Fibroblast of mammary gland (primary cell): ENCODE results near the gene CYP2A7.
"Not testable (repeated sequence)": the region's sequence is repeated elsewhere in the genome, so short reads cannot be mapped to it uniquely, and the experiment has no call there.

Experiments used
- DNase-seq: peaks from one replicate; pipeline ENCODE4 v3.0.0-alpha.2; 2010; ENCODE audit warnings: low read depth
- H3K4me3 ChIP-seq: 2 replicates; pipeline ENCODE4 v1.5.1; 2011; ENCODE audit warnings: low read depth, mild to moderate bottlenecking, low read length, moderate library complexity; ENCODE audit not compliant: control insufficient read depth
- TF ChIP-seq, protein P1 (sequence below): conservative IDR thresholded peaks from 2 replicates; pipeline ENCODE4 v1.5.1; 2011; ENCODE audit warnings: low read depth, low read length, inconsistent platforms; ENCODE audit not compliant: control insufficient read depth, insufficient read depth

The CYP2A7 gene

DNA sequence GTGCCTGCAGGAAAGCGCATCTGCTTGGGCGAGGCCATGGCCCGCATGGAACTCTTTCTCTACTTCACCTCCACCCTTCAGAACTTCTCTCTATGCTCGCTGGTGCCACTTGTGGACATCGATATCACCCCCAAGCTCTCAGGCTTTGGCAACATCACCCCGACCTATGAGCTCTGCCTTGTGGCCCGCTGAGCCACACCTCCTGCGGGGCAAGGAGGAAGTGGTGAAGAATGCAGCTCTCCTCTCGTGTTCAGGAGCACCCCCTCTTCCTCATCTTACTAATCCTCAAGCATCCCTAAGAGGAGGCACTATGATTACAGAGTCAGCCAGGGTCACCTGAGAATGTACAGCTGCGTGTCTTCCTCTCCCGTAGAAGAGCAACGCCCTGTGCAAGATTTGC is 17.9 kb upstream of the CYP2A7 start:
- not testable (repeated sequence) for DNase-seq, H3K4me3 ChIP-seq

DNA sequence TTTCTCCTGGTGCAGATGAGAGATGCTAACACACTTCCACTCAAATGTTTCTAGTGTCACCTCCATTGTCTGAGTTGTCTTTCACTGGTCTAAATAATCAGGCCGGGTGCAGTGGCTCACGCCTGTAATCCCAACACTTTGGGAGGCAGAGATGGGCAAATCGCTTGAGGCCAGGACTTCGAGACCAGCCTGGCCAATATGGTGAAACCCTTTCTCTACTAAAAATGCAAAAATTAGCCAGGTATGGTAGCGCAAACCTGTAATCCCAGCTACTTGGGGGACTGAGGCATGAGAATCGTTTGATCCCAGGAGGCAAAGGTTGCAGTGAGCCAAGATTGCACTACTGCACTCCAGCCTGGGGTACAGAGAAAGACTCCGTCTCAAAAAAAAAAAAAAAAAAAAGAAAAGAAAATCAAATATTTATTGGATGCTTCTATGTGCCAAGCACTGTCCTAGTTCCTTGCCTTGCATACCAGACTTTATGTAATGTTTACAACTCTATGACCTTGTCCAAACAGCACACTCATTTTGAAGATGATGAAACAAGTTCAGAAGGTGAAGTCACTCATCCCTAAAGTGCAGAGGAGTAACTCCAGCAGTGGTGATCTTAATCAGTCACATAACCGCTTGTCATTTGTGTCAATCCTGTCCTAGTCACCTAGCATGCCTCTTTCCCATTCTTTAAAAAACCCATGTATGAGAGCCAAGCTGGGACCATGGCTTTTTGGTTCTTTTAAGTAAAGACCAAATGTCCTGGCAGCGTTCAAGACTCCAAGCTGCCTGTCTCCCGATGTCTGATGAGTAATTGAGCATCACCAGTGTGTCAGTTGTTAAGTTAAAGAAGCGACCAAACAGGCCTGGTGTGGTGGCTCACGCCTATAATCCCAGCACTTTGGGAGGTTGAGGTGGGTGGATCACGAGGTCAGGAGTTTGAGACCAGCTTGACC is 15.1 kb upstream of the CYP2A7 start:
- not testable (repeated sequence) for H3K4me3 ChIP-seq, DNase-seq

DNA sequence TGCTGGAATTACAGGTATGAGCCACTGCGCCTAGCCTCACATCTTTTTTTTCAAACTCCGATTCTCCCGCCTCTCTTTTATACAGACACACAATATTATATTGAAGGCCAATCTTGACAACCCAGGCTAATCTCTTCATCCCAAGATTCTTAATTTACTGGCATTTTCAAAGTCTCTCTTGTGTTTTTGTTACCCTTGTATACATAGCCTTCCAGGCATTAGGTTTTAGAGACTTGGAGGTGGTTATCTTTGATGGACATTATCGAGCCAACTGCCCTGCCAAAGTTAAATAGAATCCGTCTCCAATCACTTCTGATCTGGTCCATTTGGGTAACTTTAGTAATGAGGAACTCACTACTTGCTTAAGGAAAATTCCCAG is 14.4 kb upstream of the CYP2A7 start:
- no peak overlapping the region for H3K4me3 ChIP-seq
- DNase-seq: no peak
- TF ChIP-seq, protein P1, sequence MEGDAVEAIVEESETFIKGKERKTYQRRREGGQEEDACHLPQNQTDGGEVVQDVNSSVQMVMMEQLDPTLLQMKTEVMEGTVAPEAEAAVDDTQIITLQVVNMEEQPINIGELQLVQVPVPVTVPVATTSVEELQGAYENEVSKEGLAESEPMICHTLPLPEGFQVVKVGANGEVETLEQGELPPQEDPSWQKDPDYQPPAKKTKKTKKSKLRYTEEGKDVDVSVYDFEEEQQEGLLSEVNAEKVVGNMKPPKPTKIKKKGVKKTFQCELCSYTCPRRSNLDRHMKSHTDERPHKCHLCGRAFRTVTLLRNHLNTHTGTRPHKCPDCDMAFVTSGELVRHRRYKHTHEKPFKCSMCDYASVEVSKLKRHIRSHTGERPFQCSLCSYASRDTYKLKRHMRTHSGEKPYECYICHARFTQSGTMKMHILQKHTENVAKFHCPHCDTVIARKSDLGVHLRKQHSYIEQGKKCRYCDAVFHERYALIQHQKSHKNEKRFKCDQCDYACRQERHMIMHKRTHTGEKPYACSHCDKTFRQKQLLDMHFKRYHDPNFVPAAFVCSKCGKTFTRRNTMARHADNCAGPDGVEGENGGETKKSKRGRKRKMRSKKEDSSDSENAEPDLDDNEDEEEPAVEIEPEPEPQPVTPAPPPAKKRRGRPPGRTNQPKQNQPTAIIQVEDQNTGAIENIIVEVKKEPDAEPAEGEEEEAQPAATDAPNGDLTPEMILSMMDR: no peak

DNA sequence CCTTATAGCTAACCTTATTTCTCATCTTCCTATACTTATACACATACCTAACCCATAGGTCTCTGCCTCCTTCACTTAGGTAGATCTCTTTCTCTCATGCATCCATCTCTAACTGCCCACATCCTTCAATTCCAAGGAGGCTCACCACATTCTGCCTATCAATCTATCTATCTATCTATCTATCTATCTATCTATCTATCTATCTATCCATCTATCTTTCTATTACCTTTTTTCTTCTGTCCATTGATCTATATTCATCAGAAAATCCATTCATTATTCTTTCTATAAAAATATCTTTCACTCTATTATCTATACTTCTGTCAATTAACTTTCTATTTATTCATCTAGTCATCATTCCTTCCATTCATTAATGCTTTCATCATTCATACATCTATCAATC is 11.1 kb upstream of the CYP2A7 start:
- no peak for DNase-seq
- no peak overlapping the region for H3K4me3 ChIP-seq
- TF ChIP-seq, protein P1: no peak

DNA sequence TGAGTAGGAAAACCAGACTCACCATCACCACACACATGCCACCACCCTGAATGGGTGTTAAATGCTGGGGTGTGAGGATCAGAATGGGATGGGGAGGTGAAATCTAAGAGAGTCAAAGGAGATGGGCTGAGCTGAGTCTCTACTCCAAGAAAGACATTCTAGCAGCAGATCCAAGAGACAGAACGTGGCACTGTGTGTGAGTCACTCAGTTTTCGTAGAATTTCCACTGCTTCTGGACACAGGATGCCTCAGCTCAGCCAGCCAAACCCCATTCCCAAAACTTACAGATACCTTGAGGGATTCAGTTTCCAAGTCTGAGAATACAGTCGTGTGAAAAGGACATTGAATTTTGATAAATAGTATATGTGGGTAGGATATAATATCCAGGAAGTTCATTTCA is 7.3 kb upstream of the CYP2A7 start:
- TF ChIP-seq, protein P1: no peak
- H3K4me3 ChIP-seq: no peak overlapping the region
- DNase-seq: peak; percentile 1

DNA sequence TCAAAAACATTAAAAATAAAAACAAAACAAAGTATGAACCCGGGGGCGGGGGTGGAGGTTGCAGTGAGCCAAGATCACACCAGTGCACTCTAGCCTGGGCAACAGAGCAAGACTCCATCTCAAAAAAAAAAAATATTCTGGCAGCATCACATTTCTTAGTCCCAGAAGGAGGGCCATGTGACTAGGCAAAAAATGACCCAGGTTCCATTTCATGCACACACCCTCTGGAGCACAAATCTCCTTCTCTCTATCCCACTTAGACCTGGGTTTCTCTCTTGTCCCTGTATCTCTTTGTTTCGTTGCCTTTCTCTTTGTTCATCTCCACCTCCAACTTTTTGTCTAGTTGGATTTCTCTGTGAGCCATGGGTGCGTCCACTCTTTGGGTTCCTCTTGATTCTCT is 6.2 kb upstream of the CYP2A7 start:
- H3K4me3 ChIP-seq: no peak overlapping the region
- TF ChIP-seq, protein P1: no peak
- DNase-seq: no peak

DNA sequence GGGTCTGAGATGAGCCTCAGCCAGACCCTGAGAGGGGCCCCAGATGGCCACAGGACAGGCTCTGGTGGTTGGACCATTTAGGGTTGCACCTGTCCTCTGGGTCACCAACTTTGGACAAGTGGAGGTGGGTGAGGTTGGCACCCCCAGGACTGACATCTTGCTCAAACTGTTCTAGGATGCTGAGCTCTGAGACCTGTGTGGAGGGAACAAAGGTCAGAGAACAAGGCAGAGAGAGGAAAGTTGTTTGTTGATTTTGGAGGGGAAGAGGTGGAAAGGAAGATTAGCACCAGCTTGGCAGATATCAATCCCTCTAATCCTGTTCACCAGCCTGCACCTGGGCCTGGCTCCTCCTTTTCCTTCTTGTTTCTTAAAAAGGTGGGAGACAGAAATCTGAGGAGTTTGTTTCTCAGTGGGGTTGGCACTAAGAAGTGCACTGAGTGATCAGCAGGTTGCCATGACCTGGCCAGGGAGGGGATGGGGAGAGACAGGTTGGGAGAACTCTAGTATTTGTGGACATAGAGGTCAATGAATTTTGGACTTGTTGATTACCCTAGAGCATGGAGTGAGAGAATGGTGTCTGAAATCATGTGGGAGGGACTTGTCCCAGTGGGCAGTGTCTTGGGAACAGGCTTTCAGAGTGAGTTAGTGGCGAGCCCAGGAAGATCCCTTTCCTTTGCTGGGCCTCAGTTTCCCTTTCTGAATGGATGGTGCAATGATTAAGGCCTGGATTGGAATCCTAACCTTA is 2.3 kb upstream of the CYP2A7 start:
- not testable (repeated sequence) for H3K4me3 ChIP-seq, DNase-seq

DNA sequence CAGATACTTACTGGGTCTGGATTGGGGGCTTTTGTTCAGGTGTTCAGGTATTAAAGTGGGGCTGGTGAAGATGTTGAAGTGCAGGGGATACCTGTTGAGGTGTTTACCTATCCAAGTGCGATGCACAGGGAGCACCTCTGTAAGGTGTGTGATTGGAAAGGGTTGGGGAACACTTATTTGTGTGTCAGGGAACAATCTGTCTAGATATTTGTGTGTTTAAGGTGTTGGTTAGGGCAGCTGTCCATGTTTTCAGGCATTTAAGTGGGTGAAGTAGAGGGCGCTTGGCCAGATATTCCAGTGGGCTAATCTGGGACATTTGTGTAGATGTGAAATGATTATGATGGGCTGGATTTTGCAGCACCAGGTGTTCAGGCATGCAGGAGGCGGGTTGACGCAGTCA is 2.7 kb downstream of the CYP2A7 start:
- not testable (repeated sequence) for DNase-seq, H3K4me3 ChIP-seq

DNA sequence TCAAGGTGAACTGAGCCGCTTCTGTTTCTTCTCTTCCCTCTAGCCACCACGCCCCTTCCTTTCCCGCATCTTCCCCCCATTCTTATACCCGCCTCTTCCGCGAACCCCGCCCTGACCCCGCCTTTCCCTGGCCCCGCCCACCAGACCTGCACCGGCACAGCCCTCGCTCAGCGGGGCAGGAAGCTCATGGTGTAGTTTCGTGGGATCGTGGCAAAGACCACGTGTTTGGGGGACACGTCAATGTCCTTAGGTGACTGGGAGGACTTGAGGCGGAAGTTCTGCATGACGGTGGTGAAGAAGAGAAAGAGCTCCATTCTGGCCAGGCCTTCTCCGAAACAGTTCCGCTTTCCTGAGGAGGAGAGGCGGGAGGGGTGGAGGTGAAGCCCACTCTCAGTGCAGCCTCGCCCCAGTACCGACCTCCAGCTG is 6.5 kb downstream of the CYP2A7 start:
- not testable (repeated sequence) for DNase-seq, H3K4me3 ChIP-seq

DNA sequence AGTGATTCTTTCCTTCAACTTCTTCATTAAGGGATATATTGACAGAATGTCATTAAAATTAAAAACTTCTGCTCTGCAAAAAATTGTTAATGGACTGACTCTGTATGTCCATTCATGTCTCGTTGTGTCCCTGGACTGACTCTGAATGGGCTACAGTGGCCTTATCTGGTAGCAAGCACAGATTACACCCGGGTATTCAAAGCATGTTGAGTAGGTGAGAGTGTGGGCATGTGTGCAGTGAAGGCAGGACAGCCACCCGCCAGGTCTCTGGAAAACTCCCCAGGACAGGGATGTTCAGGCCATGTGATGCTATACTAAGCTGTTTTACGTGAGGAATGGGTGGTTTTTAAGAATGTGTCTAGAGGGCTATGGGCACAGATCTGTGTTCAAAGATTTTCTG is 7.2 kb downstream of the CYP2A7 start:
- H3K4me3 ChIP-seq, DNase-seq: not testable (repeated sequence)

DNA sequence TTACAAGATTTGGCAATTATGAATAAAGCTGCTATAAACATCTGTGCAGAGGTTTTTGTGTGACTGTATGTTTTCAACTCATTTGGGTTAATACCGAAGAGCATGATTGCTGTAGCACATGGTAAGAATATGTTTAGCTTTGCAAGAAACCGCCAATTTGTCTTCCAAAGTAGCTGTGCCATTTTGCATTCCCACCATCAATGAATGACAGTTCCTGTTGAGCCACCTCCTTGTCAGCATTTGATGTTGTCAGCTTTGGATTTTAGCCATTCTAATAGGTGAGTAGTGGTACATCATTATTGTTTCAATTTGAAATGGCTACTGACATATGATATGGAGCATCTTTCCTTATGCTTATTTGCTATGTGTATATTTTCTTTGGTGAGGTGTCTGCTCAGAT is 8.2 kb downstream of the CYP2A7 start:
- DNase-seq, H3K4me3 ChIP-seq: not testable (repeated sequence)
